GM21447 (cell line): ENCODE results near the gene SOX18.

Experiments
- ATAC-seq: cut with Tn5 transposase; IDR thresholded peaks from one replicate; pipeline ENCODE4 v1.9.1; 2021; ENCODE audit not compliant: unreplicated experiment

Gene SOX18

DNA sequence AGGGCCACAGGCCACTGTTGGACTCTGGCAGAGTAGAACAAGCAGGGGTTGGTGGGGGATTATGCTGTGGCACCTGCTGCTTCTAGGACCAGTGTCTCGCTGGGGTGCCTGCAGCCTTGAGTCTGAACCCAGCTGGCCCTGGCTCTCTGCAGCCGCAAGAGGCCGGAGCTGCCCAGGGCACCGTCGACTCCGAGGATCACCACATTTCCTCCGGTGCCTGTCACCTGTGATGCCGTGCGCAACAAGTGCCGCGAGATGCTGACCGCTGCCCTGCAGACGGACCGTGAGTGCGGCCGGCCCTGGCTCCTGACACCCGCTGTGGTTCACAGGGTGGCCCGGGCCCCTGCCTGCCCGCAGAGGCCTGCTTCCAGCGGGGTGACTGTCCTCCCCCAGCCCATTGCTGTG lies 19.8 kb upstream of the SOX18 start:
- ATAC-seq: no peak

GRCh38 chr20:64068386-64069208 lies 19.2 kb upstream of the SOX18 start:
- no peak for ATAC-seq

DNA sequence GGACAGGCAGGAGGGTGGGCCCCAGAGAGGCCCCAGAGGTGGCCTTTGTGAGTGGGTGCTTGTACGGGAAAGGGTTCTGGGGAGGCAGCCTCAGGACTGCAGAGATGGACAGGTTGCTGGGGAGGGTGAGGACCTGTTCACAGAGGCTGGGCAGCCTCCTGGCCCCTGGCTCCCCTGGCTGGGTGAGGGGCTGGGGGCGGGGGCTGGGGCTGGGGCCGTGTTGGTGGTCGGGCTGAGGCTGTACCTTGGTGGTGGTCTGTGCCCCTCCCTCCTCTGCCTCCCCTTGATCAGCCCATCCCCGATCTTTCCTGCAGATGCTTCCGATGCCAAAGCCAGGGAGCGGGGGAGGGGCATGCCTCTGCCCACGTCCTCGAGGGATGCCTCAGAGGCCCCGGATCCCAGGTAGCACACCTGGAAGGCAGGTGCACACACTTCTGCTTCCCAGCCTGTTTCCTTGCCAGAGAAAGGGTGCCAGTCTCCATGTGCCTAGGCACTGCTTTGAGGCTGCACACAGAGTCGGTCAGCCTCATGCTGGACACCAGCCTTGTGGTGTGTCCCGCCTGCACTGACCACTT lies 18.4 kb upstream of the SOX18 start:
- ATAC-seq: no peak

DNA sequence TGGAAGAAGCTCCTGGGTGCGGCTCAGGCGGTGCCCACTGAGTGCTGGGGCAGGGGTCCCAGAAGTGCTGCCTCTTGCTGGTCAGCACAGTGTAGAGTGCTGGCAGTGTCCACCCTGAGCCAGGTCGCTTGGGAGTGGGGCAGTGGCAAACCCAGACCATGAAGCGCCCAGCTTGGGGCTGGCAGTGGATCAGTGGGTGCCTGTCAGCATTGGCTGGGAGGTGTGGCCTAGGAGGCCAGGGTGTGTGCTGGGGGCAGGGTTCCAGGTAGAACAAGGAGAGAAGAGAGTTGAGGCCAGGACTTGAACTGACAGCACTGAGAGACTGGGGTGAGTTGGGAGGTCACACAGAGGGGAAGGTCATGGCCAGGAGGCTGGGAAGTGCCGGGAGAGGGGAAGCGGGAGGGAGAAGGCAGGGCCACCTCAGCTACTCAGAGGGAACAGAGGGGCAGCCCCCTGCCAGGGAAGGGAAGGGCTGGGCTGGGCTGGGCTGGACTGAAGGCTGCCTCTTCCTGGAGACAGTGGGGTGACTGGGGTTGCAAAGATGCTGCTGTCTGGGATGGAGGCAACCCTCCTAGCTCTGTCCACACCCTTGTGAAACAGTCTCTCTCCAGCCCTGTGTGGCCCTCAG lies 17.7 kb upstream of the SOX18 start:
- ATAC-seq: no peak

- ATAC-seq: peak; percentile 61
Measured at GRCh38 chr20:64065974-64066343, 16.5 kb upstream of the SOX18 start.

GRCh38 chr20:64065062-64065973 lies 15.9 kb upstream of the SOX18 start:
- no peak for ATAC-seq

GRCh38 chr20:64064145-64064698 lies 14.8 kb upstream of the SOX18 start:
- no peak for ATAC-seq

DNA sequence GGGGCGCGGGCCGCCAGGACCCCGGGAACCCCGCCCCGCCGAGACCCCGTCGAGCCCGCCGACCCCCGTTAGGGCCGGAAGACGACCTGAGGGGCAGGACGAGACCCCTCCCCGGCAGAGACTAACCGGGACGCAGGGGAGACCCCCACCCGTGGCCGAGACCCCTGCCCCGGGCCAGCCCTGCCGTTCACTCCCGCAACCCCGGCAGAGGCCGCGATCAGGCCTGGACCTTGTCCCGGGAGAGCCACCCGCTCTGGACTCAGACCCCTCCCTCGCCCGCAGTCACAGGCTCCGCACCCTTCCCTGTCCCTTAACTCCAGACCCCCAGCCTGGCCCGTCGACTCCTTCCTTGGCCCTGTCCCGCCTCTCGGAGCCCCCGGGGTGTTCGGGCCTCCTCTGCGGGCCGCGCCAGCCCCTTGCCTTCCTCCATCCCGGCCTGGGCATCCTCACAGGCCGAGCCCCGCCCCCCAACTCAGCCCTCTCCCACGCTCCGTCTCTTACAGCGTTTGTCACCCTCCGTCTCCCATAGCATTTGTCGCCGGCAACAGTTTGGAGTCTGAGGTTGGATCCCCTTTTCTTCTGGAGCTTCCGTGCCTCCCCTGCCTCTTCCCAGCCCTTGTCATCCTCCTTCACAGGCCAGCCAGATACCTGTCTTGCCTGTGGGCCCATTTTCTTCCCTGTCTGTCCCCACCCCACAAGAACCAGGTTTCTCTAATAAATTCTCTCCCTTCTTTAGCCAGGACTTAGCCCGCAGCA lies 14.1 kb upstream of the SOX18 start:
- ATAC-seq: no peak

DNA sequence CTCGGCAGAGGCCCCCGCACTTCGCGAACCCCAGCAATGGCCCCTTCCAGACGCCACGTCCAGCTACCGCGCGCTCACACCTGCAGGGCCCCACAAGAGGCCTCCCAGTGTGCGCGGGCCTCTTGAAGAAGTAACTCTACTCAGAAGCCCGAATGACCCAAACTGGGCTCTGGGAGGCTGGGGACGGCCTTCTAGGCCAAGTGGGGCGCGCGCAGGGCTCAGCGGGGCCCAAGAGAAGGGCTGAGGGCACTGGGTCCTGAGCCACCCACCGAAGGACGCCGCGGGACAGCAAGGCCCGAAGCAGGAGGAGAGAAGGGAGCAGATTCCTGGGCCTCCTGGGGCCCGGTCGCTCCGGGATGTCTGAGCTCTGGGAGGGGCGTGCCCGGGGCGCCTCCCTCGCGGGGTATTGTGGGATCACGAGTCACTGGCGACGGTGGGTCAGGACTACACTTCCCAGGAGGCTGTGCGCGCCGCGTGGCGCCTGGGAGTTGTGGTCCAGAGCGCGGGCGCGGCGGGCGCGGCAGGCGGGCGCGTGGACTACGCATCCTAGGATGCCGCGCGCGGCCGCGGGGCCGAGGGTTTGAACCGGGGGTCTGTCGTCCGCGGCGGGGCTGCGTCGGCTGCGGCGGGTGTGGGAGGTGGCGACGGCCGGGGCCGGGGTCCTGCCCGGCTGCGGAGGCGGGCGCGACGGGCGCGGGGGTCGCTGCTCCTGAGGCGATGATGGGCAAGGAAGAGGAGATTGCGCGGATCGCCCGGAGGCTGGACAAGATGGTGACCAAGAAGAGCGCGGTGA lies 13.4 kb upstream of the SOX18 start, which contains the start of gene TCEA2:
TSS of gene TCEA2 (plus strand) at position 603 of the 793 bp plus-strand sequence. CDS start at position 718, 115 bp downstream.
- peak; percentile 57 for ATAC-seq

DNA sequence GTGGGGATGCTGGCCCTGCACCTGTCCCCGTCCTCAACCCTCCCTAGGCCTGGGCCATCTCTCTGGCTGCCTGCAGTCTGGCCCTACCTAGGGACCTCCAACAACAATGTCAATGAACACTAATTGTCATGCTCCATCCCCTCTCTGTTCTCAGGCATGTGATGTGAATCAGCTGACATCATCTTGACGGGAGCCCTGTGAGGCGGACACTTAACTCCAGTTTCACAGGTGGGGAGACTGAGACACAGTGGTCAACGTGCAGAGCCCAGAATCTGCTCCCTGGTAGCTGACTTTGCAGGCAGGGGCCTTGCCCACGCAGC lies 12.8 kb upstream of the SOX18 start:
- no peak for ATAC-seq

GRCh38 chr20:64058536-64058935 lies 9.1 kb upstream of the SOX18 start:
- ATAC-seq: no peak

- ATAC-seq: no peak
Measured at GRCh38 chr20:64057628-64058498, 8.4 kb upstream of the SOX18 start.

- no peak for ATAC-seq
Measured at GRCh38 chr20:64056889-64057627, 7.6 kb upstream of the SOX18 start.

DNA sequence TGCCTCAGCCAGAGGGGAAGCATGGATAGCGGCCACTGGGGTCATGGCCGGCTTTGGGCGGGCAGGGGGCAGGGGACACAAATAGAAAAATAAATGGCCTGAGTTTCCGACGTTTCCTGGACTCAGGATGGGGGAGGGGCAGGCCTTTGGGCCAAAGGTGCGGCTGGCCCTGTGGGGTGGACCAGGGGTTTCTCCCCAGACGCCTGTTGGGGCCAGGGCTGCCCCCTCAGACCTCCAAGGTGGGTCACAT lies 7.1 kb upstream of the SOX18 start:
- ATAC-seq: no peak

DNA sequence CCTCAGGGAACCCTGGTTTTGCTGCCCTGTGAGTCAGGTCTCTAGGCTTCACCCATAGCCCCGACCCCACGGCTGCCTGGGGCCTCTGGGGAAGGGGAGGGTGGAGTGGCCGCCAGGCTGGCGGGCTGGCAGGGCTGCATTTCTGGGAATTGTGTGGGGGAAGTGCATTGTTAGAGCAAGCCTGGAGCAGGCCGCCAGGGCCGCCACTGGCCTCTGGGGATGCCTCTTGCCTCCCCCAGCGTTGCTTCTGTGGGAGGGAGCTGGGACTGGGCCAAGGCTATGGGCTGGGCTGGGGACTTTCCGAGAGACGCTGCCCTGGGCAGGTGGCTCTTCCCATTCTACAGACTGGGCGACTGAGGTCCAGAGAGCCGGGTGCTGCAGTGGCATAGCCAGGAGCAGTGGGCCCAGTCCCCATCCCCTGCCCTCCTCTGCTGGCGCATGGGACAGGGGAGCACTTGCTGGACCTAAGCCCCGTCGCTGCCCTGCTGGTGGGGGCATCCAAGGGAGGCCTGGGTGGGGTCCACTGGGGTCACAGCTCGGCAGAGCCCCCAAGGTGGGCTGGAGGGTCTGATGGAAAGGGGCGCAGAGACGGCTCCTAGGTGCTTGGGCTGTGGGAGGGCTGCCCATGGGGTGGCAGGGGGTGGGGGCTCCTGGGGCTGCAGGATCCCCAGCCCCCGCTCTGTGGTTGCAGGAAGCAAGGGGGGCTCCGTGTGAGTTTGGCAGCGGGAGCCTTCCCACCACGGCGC lies 6.6 kb upstream of the SOX18 start:
- no peak for ATAC-seq

GRCh38 chr20:64055396-64055892 lies 6.0 kb upstream of the SOX18 start:
- ATAC-seq: no peak
